NB4 (cell line): Measurements from ENCODE around the gene GRM5.

Experiments
- POLR2A ChIP-seq: IDR thresholded peaks from 2 replicates; pipeline ENCODE4 v1.6.1; 2011; ENCODE audit warnings: mild to moderate bottlenecking; ENCODE audit not compliant: insufficient read length; ENCODE audit errors: extremely low read depth
- TF ChIP-seq, protein P1 (sequence below): IDR thresholded peaks from one replicate; pipeline ENCODE4 v1.5.1; 2012; ENCODE audit warnings: low read depth, low read length
- TF ChIP-seq, protein P2 (sequence below): IDR thresholded peaks from 2 replicates; pipeline ENCODE4 v1.6.1; 2011; ENCODE audit warnings: low read depth, low read length

GRCh38 chr11:88623531-88623930 lies 442.3 kb downstream of the GRM5 start:
- TF ChIP-seq, protein P1, sequence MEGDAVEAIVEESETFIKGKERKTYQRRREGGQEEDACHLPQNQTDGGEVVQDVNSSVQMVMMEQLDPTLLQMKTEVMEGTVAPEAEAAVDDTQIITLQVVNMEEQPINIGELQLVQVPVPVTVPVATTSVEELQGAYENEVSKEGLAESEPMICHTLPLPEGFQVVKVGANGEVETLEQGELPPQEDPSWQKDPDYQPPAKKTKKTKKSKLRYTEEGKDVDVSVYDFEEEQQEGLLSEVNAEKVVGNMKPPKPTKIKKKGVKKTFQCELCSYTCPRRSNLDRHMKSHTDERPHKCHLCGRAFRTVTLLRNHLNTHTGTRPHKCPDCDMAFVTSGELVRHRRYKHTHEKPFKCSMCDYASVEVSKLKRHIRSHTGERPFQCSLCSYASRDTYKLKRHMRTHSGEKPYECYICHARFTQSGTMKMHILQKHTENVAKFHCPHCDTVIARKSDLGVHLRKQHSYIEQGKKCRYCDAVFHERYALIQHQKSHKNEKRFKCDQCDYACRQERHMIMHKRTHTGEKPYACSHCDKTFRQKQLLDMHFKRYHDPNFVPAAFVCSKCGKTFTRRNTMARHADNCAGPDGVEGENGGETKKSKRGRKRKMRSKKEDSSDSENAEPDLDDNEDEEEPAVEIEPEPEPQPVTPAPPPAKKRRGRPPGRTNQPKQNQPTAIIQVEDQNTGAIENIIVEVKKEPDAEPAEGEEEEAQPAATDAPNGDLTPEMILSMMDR, result no peak
- TF ChIP-seq, protein P2, sequence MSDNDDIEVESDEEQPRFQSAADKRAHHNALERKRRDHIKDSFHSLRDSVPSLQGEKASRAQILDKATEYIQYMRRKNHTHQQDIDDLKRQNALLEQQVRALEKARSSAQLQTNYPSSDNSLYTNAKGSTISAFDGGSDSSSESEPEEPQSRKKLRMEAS, result no peak
- no peak for TF ChIP-seq POLR2A
